Measurements from ENCODE around the gene FCGR2B. TPM values are rescaled to one million over a fixed set of nuclear protein-coding genes. Genes with fewer than 3 reads are reported as not detected.

The FCGR2B gene
- total and polyA plus RNA-seq, 2 donors (not counting 3 experiments of a cell fraction or from before 2014, with no cell fraction given): not detected

DNA sequence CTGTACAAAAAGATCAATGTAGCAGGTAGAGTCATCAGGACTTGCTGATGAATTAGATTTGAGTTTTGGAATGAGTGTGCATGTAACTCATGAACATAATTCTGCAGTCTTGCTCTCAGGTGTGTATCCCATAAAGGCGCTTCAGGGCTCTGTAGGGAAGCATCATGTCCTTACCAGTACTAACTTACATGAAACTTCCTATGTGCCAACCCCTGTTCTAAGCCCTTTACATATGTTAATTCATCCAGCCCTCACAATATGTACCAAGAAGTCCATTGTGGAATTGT lies 56.3 kb downstream of the FCGR2B start:
- peaks cover 16 to 19% of the 10 kb centered on the region in 2 experiments for H3K27me3 ChIP-seq (ENCODE audit: control insufficient read depth in 2 of 2, insufficient read depth in 2 of 2, low read length in 2 of 2)
- no peak for TF ChIP-seq POLR2A (IDR thresholded peaks at IDR 0.05; ENCODE audit: low read depth, low read length)
- TF ChIP-seq POLR2AphosphoS5 (IDR thresholded peaks at IDR 0.05; ENCODE audit: insufficient read depth, low read depth, low read length): no peak
- TF ChIP-seq, protein P1, sequence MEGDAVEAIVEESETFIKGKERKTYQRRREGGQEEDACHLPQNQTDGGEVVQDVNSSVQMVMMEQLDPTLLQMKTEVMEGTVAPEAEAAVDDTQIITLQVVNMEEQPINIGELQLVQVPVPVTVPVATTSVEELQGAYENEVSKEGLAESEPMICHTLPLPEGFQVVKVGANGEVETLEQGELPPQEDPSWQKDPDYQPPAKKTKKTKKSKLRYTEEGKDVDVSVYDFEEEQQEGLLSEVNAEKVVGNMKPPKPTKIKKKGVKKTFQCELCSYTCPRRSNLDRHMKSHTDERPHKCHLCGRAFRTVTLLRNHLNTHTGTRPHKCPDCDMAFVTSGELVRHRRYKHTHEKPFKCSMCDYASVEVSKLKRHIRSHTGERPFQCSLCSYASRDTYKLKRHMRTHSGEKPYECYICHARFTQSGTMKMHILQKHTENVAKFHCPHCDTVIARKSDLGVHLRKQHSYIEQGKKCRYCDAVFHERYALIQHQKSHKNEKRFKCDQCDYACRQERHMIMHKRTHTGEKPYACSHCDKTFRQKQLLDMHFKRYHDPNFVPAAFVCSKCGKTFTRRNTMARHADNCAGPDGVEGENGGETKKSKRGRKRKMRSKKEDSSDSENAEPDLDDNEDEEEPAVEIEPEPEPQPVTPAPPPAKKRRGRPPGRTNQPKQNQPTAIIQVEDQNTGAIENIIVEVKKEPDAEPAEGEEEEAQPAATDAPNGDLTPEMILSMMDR (IDR thresholded peaks at IDR 0.05; ENCODE audit: extremely low read depth in 1 of 2, insufficient read depth in 1 of 2, low read depth in 1 of 2, low read length in 2 of 2): no peak
- H3K36me3 ChIP-seq (ENCODE audit: control insufficient read depth in 2 of 2, extremely low read depth in 1 of 2, insufficient read depth in 2 of 2, low read length in 2 of 2): no peaks in the 10 kb centered on the region
- POLR2A ChIA-PET: no interaction called here
- intact Hi-C loops (cut with micrococcal nuclease) (no loop called here), dilution Hi-C loops (cut with MboI; ENCODE audit: extremely low pct_ligation_motif_present, low sequenced_read_pairs) (no loop called here)
- BruUV-seq (replicated peaks): no TSS peak
- no peak overlapping the region for H2AFZ ChIP-seq (ENCODE audit: low read depth, low read length)
- H3K9me3 ChIP-seq (replicated peaks; ENCODE audit: control insufficient read depth, insufficient read depth, low read length): no peaks in the 10 kb centered on the region
- no peak overlapping the region for H3K4me3 ChIP-seq (replicated peaks in 1 of 3; ENCODE audit: insufficient read depth in 1 of 3, low read depth in 1 of 3, low read length in 3 of 3)
- no peak for DNase-seq (ENCODE audit: low read depth, low spot score)
- H3K9me1 ChIP-seq (replicated peaks; ENCODE audit: control insufficient read depth, extremely low read depth, insufficient read depth, low read length): no peaks in the 10 kb centered on the region
- no peak for FAIRE-seq
- no peak overlapping the region for H3K27ac ChIP-seq (ENCODE audit: insufficient read depth, low read depth, low read length)
- H3K4me1 ChIP-seq (ENCODE audit: control insufficient read depth, extremely low read depth, insufficient read depth, low read length): no peaks in the 10 kb centered on the region
- CTCF ChIA-PET: no interaction called here
- H3K79me2 ChIP-seq (ENCODE audit: control insufficient read depth, insufficient read depth, low read length): no peaks in the 10 kb centered on the region
- no peak overlapping the region for H3K4me2 ChIP-seq (ENCODE audit: insufficient read depth, low read length)
- H3K9ac ChIP-seq (replicated peaks; ENCODE audit: extremely low read depth, insufficient read depth, low read length): no peak overlapping the region
- H4K20me1 ChIP-seq (replicated peaks; ENCODE audit: control insufficient read depth, extremely low read depth, insufficient read depth, low read length): no peaks in the 10 kb centered on the region

DNA sequence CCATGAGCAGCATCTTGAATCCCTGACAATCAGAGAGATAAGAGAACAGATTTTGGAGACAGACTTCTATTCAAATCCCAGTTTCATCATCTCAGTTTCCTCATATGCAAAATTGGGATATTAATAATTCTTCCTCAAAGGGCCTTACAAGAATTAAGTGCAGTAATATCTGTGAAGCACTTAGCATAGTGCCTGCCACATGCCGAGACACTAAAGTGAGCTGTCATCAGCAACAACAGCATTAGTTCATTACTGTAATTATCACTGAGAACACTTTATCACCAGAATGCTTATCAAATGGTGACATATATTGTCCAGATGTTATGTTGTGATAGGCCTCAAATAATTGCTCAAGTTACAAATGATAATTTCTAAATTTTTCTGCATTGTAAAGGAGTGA lies 57.5 kb downstream of the FCGR2B start:
- no peak for TF ChIP-seq POLR2A (IDR thresholded peaks at IDR 0.05; ENCODE audit: low read depth, low read length)
- no peak for DNase-seq (ENCODE audit: low read depth, low spot score)
- ChIA-PET POLR2A (no interaction called here), CTCF (no interaction called here)
- Histone ChIP-seq H3K9ac (replicated peaks; ENCODE audit: extremely low read depth, insufficient read depth, low read length) (no peak overlapping the region), H3K27me3 (ENCODE audit: control insufficient read depth in 2 of 2, insufficient read depth in 2 of 2, low read length in 2 of 2) (peaks cover 13 to 19% of the 10 kb centered on the region in 2 experiments), H3K4me2 (ENCODE audit: insufficient read depth, low read length) (no peak overlapping the region), H2AFZ (ENCODE audit: low read depth, low read length) (no peak overlapping the region), H3K4me3 (replicated peaks in 1 of 3; ENCODE audit: insufficient read depth in 1 of 3, low read depth in 1 of 3, low read length in 3 of 3) (no peak overlapping the region), H3K9me3 (replicated peaks; ENCODE audit: control insufficient read depth, insufficient read depth, low read length) (no peaks in the 10 kb centered on the region), H4K20me1 (replicated peaks; ENCODE audit: control insufficient read depth, extremely low read depth, insufficient read depth, low read length) (no peaks in the 10 kb centered on the region), H3K27ac (ENCODE audit: insufficient read depth, low read depth, low read length) (no peak overlapping the region), H3K79me2 (ENCODE audit: control insufficient read depth, insufficient read depth, low read length) (no peaks in the 10 kb centered on the region), H3K36me3 (ENCODE audit: control insufficient read depth in 2 of 2, extremely low read depth in 1 of 2, insufficient read depth in 2 of 2, low read length in 2 of 2) (no peaks in the 10 kb centered on the region), H3K4me1 (ENCODE audit: control insufficient read depth, extremely low read depth, insufficient read depth, low read length) (no peaks in the 10 kb centered on the region), H3K9me1 (replicated peaks; ENCODE audit: control insufficient read depth, extremely low read depth, insufficient read depth, low read length) (no peaks in the 10 kb centered on the region)
- dilution Hi-C loops (cut with MboI; ENCODE audit: extremely low pct_ligation_motif_present, low sequenced_read_pairs): no loop called here
- intact Hi-C loops (cut with micrococcal nuclease): no loop called here
- no TSS peak for BruUV-seq (replicated peaks)
- FAIRE-seq: no peak

All from endothelial cell of umbilical vein (primary cell).